PC-3 (cell line): Measurements from ENCODE around the gene SMC6. TPM values are rescaled to one million over a fixed set of nuclear protein-coding genes. Genes with fewer than 3 reads are reported as not detected.

Experiments used
- ATAC-seq: fragments of 200-7000 bp; cut with Tn5 transposase; 2 replicates; pipeline ENCODE4 v1.9.1; 2020; ENCODE audit warnings: mild to moderate bottlenecking, moderate library complexity
- BruUV-seq: library from RNA; stranded (reverse); fragments of 400-500 nt; replicated peaks from 2 replicates; lab custom pipeline; 2021; lab: Mats Ljungman, UMichigan
- CTCF ChIA-PET: fragments of 300-600 bp; sonication (Branson Sonifier 250); formaldehyde crosslinking; loops from one replicate; lab custom pipeline; 2022; ENCODE audit warnings: antibody characterized with exemption; lab: Charles Lee
- POLR2A ChIA-PET: fragments of 300-600 bp; sonication (Branson Sonifier 250); formaldehyde crosslinking; loops from one replicate; lab custom pipeline; 2022; ENCODE audit warnings: antibody characterized with exemption; ENCODE audit not compliant: unreplicated experiment; lab: Charles Lee
- DNase-seq: peaks from one replicate; pipeline ENCODE4 v3.0.0-alpha.2; 2015
- H2AFZ ChIP-seq: fragments of 300-600 bp; sonication (generic); 2 replicates; pipeline ENCODE4 v1.6.0; 2016; ENCODE audit warnings: antibody characterized with exemption, low read length
- H3F3A ChIP-seq: fragments of 300-600 bp; sonication (generic); one replicate; pipeline ENCODE4 v1.6.0; 2017; ENCODE audit warnings: antibody characterized with exemption, low read length, control low read depth, mild to moderate bottlenecking; ENCODE audit not compliant: unreplicated experiment
- H3K27ac ChIP-seq: fragments of 300-600 bp; sonication (generic); 2 replicates; pipeline ENCODE4 v1.5.1; 2016; ENCODE audit warnings: mild to moderate bottlenecking, low read length
- H3K27me3 ChIP-seq: fragments of 300-600 bp; sonication (generic); 2 replicates; pipeline ENCODE4 v1.6.1; 2016; ENCODE audit warnings: low read length, mixed read lengths
- H3K36me3 ChIP-seq: fragments of 300-600 bp; sonication (generic); 2 replicates; pipeline ENCODE4 v1.6.1; 2016; ENCODE audit warnings: low read depth, mixed run types, low read length, mixed read lengths
- H3K4me1 ChIP-seq: fragments of 300-600 bp; sonication (generic); 2 replicates; pipeline ENCODE4 v1.5.1; 2016; ENCODE audit warnings: low read length; ENCODE audit not compliant: insufficient read depth
- H3K4me2 ChIP-seq: fragments of 300-600 bp; sonication (generic); 2 replicates; pipeline ENCODE4 v1.6.0; 2016; ENCODE audit warnings: low read length
- H3K4me3 ChIP-seq: fragments of 300-600 bp; sonication (generic); 2 replicates; pipeline ENCODE4 v1.5.1; 2016; ENCODE audit warnings: mild to moderate bottlenecking, low read length, mixed read lengths
- H3K79me2 ChIP-seq: fragments of 300-600 bp; sonication (generic); 2 replicates; pipeline ENCODE4 v1.6.1; 2017; ENCODE audit warnings: low read length, mixed read lengths
- H3K9ac ChIP-seq: fragments of 300-600 bp; sonication (generic); 2 replicates; pipeline ENCODE4 v1.6.0; 2016; ENCODE audit warnings: mild to moderate bottlenecking, low read length
- H3K9me2 ChIP-seq: fragments of 300-600 bp; sonication (generic); replicated peaks from 2 replicates; pipeline ENCODE4 v1.6.1; 2016; ENCODE audit warnings: mixed run types, low read length, mixed read lengths
- H3K9me3 ChIP-seq: fragments of 300-600 bp; sonication (generic); 2 replicates; pipeline ENCODE4 v1.6.1; 2016; ENCODE audit warnings: low read length, mixed read lengths
- H4K20me1 ChIP-seq: fragments of 300-600 bp; sonication (generic); 2 replicates; pipeline ENCODE4 v1.6.1; 2016; ENCODE audit warnings: low read length, mixed read lengths
- CTCF ChIP-seq: fragments of 300-600 bp; sonication (generic); conservative IDR thresholded peaks from 2 replicates; pipeline ENCODE4 v1.5.1; 2017; ENCODE audit warnings: antibody characterized with exemption, low read depth, mild to moderate bottlenecking, low read length
- EZH2 ChIP-seq: fragments of 300-600 bp; sonication (generic); IDR thresholded peaks from one replicate; pipeline ENCODE4 v1.6.1; 2017; ENCODE audit warnings: antibody characterized with exemption, mild to moderate bottlenecking, low read length; ENCODE audit not compliant: unreplicated experiment
- EZH2phosphoT487 ChIP-seq: fragments of 300-600 bp; sonication (generic); IDR thresholded peaks from 2 replicates; pipeline ENCODE4 v1.6.1; 2018; ENCODE audit warnings: mild to moderate bottlenecking, antibody characterized with exemption, low read length, borderline replicate concordance
- intact Hi-C: fragments of 100-400 bp; cut with micrococcal nuclease; formaldehyde crosslinking; loops from 2 replicates; pipeline ENCODE4 v1.9.0; 2023
- total RNA-seq: library from RNA; depleted of rRNA; stranded (reverse); fragments of >200 nt; gene quantifications from 2 replicates; pipeline ENCODE4 v1.2.3, GENCODE V29; 2014

SMC6 gene
- total RNA-seq, 1 experiment from 2014 or later = 15.6 TPM

DNA sequence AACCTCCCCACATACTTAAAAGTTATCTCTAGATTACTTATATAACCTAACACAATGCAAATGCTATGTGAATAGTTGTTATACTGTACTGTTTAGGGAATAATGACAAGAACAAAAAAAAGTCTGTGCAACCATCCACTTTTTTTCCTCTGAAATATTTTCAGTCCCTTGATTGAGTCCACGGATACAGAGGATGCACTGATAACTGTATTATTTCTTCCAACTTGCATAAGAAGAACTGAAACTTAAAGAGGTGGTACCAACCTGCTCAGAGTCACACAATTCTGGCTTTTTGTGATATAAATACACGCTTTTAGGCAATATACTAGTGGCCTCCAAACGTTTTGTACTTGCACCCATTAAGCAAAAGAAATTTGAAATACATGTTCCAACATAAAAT lies 1.4 kb downstream of the SMC6 start:
- Histone ChIP-seq H3K36me3 (no peaks in the 10 kb centered on the region), H3K4me1 (peaks cover 31% of the 10 kb centered on the region), H3K27me3 (no peaks in the 10 kb centered on the region), H4K20me1 (peaks cover 4% of the 10 kb centered on the region; the same call in 1 of the 2 replicates), H3K9me2 (no peaks in the 10 kb centered on the region), H3K4me3 (peak overlapping the region; percentile 97), H3K4me2 (peak overlapping the region; percentile 91), H2AFZ (no peak overlapping the region), H3K9ac (peak overlapping the region; percentile 96; the same call in 1 of the 2 replicates), H3K79me2 (peaks cover 80% of the 10 kb centered on the region), H3F3A (no peaks in the 10 kb centered on the region), H3K9me3 (no peaks in the 10 kb centered on the region), H3K27ac (no peak overlapping the region)
- DNase-seq (no peak), ATAC-seq (no peak)
- no peak for TF ChIP-seq EZH2
- TF ChIP-seq EZH2phosphoT487 = no peak
- TF ChIP-seq CTCF = no peak
- ChIA-PET CTCF (no interaction called here), POLR2A (no interaction called here)
- BruUV-seq = no TSS peak
- intact Hi-C loops = loop anchor here (2.0 kb wide), 1 partner anchor 71 kb away; no protein-coding TSS in a partner anchor

DNA sequence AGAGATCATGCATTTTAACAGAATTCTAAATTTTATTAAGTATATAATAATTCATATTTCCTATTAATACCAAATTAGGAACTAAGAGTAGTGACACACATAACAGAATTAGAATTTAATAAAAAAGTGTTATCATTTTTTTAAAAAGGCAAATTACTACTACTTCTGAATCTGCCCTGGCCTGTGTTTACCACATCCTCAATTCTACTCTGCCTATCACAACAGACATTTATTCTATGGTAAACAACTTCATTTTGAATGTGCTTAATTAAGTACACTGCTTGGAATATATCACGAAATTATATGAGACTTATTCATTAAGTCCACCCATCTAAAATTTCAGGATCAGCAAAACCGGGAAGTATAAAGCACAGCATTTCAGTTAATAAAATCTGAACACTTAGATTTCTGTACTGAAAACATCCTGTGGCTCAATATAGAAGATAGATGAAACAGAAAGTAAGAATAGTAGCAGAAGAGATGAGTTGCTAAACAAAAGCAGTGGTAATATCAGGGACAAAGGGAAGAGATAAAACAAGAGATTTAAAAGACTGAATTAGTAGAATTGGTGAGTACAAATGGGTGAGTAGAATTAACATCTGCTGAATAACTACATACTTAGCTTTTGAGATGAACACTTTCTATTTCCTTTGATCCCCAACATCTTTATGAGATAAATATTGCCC lies 3.7 kb downstream of the SMC6 start:
- peaks cover 57% of the 10 kb centered on the region for H3K79me2 ChIP-seq

More for the DNA sequence above, 3.7 kb downstream of the SMC6 start:
- intact Hi-C loops = no loop called here
- TF ChIP-seq EZH2 = no peak
- TF ChIP-seq EZH2phosphoT487 = no peak
- no peak for TF ChIP-seq CTCF
- no peak overlapping the region for H2AFZ ChIP-seq
- H3K36me3 ChIP-seq = no peaks in the 10 kb centered on the region
- H3K9me3 ChIP-seq = no peaks in the 10 kb centered on the region
- ATAC-seq (no peak), DNase-seq (no peak)
- H3K4me2 ChIP-seq = no peak overlapping the region
- no peak overlapping the region for H3K27ac ChIP-seq
- H4K20me1 ChIP-seq = no peaks in the 10 kb centered on the region
- no peaks in the 10 kb centered on the region for H3F3A ChIP-seq
- H3K27me3 ChIP-seq = no peaks in the 10 kb centered on the region
- H3K4me1 ChIP-seq = peaks cover 12% of the 10 kb centered on the region
- no peak overlapping the region for H3K9ac ChIP-seq
- ChIA-PET POLR2A (no interaction called here), CTCF (no interaction called here)
- BruUV-seq = no TSS peak
- H3K9me2 ChIP-seq = no peaks in the 10 kb centered on the region
- H3K4me3 ChIP-seq = no peak overlapping the region
